Right ventricle myocardium inferior (tissue), 1 donor: ENCODE results near the gene MTNR1A. TPM values are rescaled to one million over a fixed set of nuclear protein-coding genes. Genes with fewer than 3 reads are reported as not detected.
"Not testable (repeated sequence)": the region's sequence is repeated elsewhere in the genome, so short reads cannot be mapped to it uniquely, and the experiment has no call there.

Source experiments
- ATAC-seq: fragments of 200-7000 bp; cut with Tn5 transposase; one replicate; pipeline ENCODE4 v1.9.1; 2020; ENCODE audit warnings: mild to moderate bottlenecking, moderate library complexity
- DNase-seq: peaks from one replicate; pipeline ENCODE4 v3.0.0; 2021; ENCODE audit errors: missing footprints
- intact Hi-C: fragments of 100-400 bp; cut with DNase I; formaldehyde crosslinking; loops from one replicate; pipeline ENCODE4 v1.11.0; 2022
- total RNA-seq: library from RNA; stranded (reverse); fragmentation: NEBNext Ultra II Directional; extraction: Animal tissue kit (Norgen Biotek cat#: 25700); gene quantifications from one replicate; pipeline ENCODE4 v1.2.1, GENCODE V29; 2021
- donor health status: DM: no; HTN: yes; CAD: no; lungs with severe emphysema.

The MTNR1A gene
- total RNA-seq, 1 donor from 2014 or later: not detected

DNA sequence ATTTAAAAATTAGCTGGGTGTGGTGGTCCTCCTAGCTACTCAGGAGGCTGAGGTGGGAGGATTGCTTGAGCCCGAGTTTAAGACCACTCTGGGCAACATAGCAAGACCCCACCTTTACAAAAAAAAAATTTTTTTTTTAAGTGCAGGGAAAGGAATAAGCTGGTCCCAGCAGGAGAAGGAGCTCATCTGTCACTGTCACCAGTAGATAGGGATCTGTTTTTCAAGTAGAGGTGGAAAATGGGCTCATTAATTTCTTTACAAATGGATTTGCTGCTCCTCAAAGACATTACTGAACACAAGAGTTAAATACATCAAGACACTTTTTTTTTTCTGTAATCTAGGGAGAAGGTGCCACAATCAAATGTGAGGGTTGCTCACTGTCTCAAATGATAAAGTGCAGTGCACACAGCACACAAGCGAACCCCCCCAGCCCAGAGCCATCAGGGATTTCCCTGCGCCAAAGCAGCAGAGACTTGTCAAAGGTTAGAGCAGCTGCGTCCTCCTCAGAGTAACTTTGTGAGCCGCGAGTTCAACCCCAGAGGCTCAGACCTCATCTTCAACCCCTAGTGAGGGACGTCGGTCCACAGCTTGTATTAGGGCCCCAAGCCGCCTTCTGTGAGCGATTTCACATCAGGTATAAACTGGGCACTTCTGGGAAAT, 14.3 kb upstream of the MTNR1A start:
- intact Hi-C loops: no loop called here
- no peak for DNase-seq
- ATAC-seq: no peak

DNA sequence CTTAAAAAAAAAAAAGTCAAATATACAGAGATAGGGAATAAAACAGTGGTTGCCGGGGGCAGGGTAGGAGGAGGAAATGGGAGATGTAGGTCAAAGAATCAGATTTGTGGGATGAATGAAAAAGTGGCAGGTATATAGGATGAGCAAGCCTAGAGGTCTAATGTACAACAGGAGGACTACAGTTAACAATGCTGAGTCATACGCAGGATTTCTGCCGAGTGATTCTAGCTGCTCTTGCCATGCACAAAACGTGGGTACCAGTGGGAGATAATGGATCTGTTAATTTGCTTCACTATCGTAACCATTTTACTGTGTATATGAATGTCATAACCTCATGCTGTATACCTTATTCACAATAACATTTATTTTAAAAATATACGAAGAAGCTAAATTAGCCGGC, 10.7 kb upstream of the MTNR1A start:
- ATAC-seq (no peak), DNase-seq (no peak)
- intact Hi-C loops: no loop called here

DNA sequence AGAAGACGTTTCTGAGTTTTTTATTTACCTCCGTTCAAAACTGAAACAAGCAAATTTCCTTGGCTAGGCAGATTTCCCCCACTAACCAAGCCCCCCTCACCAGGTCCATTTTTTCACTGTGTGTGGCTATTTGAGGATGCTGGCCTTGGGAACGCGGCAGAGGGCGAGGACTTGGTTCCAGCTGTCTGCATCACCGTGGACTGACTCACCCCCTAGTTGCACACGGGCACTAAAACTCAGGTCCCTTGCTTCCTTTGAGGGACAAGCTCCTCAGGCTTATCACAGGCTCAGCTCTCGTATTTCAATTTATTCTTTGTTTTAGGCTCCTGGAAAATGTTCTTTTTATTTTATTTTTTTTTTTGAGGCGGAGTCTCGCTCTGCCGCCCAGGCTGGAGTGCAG, 8.4 kb upstream of the MTNR1A start:
- ATAC-seq (no peak), DNase-seq (no peak)
- intact Hi-C loops: no loop called here

DNA sequence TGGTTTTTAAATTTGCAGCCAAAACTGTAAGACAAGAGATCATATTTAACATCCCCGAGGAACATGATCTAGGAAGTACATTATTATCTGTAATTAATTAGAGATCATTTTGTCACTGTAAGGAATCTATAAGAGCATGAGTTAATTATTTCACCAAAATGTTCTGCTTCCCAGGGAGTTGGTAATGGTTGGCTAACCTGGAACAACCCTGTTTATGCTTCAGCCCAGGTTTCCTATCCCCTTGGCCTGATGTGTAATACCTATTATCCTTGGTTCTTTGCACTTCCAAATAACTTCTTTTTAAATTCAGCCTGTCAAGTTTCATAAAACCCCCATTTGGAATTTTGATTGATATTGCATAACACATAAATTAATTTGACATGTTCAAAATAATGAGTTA, 6.4 kb upstream of the MTNR1A start:
- intact Hi-C loops: no loop called here
- no peak for DNase-seq
- ATAC-seq: no peak

DNA sequence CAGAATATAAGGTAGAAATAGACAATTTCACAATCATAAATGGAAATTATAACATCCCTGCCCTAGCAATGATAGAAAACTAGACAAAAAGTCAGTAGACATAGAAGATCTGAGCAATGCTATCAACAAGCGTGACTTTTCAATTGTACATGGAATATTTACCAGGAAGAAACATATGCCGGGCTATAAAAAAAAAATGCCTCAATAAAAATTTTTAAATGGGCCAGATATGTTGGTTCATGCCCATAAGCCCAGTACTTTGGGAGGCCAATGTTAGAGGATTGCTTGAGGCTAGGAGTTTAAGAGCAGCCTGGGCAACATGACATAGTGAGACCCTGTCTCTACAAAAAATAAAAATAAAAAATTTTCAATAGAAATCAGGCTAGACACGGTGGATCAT, 5.3 kb upstream of the MTNR1A start:
- DNase-seq (no peak), ATAC-seq (no peak)
- intact Hi-C loops: no loop called here

DNA sequence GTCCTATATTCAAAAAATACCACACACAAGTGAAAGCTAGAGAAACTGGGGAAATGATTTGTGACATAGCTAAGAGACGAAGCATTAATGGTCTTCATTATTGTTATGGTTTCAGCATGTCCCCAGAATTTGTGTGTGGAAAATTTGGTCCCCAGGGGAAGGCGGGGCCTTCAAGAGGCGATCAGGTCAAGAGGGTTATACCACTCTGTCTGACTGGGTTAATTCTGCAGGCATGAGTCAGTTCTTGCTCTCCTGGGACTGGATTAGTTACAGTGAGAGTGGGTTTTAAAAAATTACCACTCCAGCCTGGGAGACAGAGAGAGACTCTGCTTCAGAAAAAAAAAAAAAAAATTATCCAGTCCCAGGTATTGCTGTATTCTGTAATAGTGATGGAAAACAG, 2.1 kb upstream of the MTNR1A start:
- ATAC-seq (no peak), DNase-seq (no peak)
- intact Hi-C loops: no loop called here

DNA sequence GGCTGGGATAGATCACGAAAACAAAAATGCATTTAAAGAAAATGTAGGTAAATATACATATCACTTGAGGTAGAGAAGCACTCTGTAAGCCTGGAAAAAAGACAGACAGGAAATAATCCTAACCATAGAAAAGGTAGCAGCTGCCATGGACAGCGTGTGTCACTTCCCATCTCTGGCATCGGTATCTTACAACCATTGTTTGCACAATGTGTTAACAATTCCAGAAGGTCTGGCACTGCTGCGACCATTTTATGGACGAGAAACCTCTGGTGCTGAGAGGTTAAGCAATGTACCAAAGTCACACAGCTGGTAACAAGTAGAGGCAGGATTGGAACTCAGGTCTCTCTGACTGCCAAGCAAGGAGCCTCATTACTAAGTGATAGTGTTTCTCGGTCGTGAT, 1.7 kb upstream of the MTNR1A start:
- intact Hi-C loops: no loop called here
- ATAC-seq: no peak
- no peak for DNase-seq

DNA sequence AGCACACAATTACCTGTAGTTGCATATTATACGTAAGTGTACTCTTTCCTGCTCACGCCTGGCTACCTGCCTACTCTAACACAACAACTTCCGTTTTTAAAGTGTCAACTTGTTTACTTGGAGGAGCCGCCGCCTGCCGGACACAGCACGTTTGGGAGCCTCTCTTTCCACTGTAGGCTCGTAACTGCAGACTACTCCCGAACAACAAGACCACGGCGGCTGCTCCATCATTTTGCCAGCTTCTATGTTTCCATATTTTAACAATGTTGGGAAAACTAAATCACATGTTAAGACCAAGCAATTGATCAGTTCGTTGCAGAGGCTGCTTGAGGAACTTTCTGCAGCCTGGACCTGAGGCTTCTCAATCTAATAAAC, 841 bp downstream of the MTNR1A start:
- DNase-seq (no peak), ATAC-seq (no peak)
- intact Hi-C loops: no loop called here

DNA sequence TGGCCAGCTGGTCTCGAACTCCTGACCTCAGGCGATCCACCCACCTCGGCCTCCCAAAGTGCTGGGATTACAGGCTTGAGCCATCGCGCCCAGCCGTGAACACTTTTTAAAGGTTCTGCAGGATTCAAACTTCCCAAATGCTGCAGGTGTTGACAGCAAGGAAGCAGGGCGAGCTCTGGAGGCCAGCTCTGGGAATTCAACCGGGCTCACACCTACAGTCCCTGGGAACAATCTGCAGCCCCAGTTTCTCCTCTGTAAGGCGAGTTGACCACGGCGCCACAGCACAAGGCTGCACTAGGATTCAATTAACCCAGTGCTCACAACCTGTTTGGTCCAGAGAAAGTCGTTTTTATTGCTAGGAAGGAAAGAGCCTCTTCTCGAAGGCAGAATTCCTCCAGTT, 1.6 kb downstream of the MTNR1A start:
- DNase-seq (no peak), ATAC-seq (no peak)
- intact Hi-C loops: no loop called here

DNA sequence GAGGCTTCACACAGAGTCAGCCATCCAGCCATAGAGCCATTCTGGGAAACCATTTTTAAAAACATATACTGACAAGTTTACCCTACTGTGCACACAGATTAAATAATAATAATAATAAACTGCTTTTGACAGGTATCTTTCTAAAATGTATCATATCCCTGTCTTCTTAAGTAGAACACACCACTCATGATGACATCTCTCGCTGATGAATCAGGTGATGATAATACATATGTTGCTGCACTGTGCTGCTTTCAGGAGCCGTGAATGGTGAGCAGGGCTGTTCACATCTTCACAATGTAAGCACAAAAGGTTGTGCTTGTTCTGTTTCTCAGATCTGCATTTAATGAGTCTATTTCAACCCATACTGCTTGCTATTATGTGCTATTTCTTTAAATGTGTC, 3.5 kb downstream of the MTNR1A start:
- DNase-seq: no peak
- ATAC-seq: no peak
- intact Hi-C loops: no loop called here

DNA sequence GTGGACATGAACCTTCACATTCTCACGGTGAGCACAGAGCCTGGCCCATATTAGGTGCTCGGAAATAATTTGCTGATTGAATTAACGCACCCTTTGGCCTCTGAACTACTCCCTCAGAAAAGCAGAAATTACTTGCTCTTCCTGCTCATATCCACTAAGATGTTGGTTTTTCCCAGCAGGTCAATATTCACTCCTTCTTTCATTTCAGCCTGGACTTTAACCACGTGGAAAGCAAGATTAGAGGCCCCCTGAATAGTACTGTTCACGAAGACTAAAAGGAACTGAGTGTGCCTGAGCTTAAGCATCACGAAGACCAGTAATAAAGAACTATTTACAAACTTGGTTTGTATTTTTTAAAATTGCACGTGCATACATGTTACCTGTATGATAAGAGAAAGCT, 9.9 kb downstream of the MTNR1A start:
- intact Hi-C loops: no loop called here
- ATAC-seq (no peak), DNase-seq (no peak)

DNA sequence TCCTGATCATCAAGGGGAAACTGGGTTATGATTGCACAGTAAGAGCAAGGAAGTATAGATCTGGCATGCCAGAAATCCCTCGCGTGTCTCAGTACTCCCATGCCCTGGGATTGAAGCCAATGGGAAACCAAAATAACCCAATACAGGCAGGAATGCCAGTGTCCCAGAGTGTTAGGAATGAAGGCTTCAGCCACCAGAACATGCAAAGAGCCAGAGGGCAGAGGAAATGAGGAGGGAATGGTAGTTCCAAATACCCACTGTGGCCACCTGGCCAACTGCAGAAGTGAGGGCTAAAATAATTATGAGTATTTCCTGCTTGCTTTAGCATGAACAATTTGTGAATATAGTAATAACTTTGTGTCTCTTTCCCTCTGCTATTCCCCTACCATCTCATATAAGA, 12.2 kb downstream of the MTNR1A start:
- intact Hi-C loops: no loop called here
- DNase-seq: no peak
- ATAC-seq: no peak

DNA sequence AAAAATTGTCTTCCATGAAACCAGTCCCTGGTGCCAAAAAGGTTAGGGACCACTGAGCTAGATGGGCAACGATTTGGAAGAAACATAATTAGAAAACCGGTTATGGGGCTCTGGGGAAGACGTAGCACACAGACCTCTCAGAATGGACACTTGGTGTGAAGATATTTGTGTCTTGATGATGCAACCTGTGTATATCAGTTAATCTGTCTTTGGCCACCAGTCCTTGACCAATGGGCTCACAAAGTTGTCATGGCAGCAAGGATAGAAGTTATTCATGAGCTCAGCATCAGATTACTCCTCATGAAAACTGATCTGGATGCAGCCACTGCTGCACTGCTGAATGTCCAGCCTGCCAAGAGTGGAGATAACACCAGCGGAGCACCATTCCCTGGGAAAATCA, 13.6 kb downstream of the MTNR1A start:
- no peak for ATAC-seq
- no peak for DNase-seq
- intact Hi-C loops: no loop called here

DNA sequence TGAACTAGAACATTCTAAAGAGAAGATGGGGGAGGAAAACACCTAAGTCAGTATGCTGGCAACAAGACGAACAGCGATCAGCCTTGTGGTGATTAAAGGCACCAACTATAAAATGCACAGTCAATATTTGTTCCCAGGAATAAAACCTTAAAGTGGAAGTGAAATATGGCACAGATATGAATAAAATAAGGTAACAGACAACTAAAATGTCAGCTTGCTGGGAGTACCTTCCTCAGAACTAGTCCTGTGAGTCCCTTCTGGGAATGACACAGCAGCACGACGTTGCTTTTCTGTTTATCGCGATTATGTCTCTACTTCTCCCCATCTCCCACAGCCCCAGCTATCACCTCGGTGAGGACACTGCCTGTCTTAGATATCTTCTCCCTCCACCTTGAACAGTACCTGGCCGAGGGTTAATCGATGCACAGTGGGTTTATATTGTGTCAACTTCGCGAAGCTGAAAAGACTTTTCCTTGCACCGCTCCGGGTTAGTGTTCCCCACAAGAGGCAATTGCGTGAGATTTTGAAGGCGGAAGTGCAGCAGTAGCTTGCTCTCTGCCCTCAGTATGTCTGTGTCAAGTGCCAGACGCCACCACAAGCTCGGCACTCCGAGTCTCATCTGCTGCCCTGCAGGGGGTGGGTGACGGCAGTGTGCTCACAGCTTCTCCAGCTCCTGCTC, 17.4 kb downstream of the MTNR1A start:
- DNase-seq: no peak

DNA sequence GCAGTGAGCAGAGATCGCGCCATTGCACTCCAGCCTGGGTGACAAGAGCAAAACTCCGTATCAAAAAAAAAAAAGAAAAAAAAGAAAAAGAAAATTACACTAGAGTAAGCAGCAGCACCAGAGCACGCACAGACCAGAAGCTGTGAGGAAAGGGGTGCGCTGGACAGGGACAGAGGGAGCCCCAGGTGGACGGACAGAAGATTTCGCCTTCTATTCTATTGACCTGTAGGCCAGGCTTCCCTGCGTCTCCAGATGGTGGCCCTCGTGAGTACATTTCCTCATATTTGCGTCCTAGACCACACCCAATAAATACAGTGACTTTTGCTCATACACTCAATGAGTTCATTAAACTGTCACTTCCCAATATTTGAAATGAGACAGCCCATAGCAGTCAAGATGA, 19.1 kb downstream of the MTNR1A start:
- ATAC-seq: no peak
- no peak for DNase-seq
- intact Hi-C loops: no loop called here

More for the DNA sequence above, 17.4 kb downstream of the MTNR1A start:
- no peak for ATAC-seq
- intact Hi-C loops: no loop called here

DNA sequence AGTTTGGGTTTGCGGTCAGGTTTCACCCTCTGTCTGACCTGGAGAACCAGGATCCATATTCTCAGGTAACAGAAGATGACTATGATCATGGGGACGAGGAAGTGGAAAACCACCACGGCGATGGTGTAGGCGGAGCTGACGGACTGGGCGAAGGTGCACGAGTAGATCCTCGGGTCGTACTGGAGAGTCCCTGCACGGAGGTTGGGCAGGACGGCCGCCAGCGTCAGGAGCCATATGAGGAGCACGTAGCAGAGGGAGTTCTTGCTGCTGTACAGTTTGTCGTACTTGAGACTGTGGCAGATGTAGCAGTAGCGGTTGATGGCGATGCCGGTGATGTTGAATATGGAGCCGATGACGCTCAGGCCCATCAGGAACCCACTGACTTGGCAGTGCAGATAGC, 21.3 kb downstream of the MTNR1A start:
- DNase-seq: no peak
- intact Hi-C loops: no loop called here
- no peak for ATAC-seq

DNA sequence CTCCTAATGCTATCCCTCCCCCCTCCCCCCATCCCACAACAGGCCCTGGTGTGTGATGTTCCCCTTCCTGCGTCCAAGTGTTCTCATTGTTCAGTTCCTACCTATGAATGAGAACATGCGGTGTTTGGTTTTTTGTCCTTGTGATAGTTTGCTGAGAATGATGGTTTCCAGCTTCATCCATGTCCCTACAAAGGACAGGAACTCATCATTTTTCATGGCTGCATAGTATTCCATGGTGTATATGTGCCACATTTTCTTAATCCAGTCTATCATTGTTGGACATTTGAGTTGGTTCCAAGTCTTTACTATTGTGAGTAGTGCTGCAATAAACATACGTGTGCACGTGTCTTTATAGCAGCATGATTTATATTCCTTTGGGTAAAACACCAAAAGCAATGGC, 31.4 kb downstream of the MTNR1A start:
- intact Hi-C loops, DNase-seq, ATAC-seq: not testable (repeated sequence)

DNA sequence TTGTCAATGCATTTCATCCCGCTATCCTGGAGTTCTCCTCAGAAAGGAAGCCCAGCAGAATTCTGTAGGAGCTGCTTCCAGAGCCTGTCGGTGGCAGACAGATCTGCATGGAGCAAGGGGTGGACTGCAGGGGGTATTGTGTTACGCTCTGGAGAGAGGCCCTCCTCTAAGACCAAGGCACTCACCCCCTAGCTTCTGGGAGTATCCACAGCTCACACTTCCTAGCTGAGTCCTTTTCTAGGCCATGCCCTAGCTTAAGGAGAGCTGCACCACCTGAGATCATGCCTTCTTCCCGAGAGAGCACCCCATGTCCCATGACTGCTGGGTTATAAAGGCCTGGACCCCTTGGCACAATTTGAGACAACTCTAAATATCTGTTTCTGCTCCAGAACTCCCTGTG, 39.1 kb downstream of the MTNR1A start:
- DNase-seq: no peak
- ATAC-seq: no peak
- intact Hi-C loops: no loop called here

DNA sequence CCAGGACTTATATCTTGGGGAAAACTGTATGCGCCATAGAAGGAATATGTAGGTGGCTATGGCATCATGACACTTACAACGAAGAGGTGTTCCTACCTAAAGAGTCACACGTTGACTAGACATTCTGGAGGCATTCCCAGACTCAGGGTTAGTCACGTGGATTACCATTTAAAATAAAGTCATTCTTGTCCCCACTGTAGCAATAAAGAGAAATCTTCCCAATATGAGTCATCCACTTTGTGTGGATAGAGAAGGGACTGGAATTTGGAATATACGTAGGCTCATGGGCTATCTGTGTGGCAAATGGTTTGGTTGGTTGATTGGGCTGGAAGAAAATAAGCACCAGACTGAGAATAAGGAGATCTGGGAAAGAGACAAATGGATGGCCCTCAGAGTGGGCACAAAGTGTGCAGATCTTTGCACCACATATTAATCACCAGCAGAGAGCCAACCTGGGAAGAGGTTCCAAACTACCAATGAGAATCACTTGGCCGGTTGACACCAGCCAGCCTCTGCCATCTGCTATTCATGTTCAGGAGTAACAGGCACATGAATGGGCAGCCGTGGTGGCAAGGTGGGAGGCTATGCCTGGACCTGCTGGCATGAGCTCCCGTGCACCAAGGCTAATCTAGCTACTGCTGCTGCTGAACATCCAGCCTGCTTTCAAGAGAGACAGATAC, 41.0 kb downstream of the MTNR1A start:
- no peak for ATAC-seq
- intact Hi-C loops: no loop called here

DNA sequence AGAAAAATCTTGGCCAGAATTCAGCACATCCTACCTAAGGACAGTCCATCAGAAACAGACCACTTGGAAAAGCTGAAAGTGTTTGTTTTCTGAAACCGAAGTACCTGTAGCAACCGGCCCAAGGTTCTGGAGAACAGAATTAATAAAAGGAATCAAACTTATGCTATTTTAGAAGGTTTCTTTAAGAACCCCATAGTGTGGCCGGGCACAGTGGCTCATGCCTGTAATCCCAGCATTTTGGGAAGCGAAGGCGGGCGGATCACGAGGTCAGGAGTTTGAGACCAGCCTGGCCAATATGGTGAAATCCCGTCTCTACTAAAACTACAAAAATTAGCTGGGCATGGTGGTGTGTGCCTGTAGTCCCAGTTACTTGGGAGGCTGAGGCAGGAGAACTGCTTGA, 50.6 kb downstream of the MTNR1A start:
- intact Hi-C loops, ATAC-seq, DNase-seq: not testable (repeated sequence)

More for the DNA sequence above, 41.0 kb downstream of the MTNR1A start:
- DNase-seq: no peak
